Neural progenitor cell (in vitro differentiated cells): ENCODE data around the gene ZBED1.

Experiments
- EZH2 ChIP-seq: fragments of 200-600 bp; sonication (generic); IDR thresholded peaks from 2 replicates; pipeline ENCODE4 v1.6.1; 2017; ENCODE audit warnings: antibody characterized with exemption, mild to moderate bottlenecking, moderate library complexity
- TF ChIP-seq, protein P1 (sequence below): fragments of 200-600 bp; sonication (generic); IDR thresholded peaks from 2 replicates; pipeline ENCODE4 v1.5.1; 2017; ENCODE audit warnings: antibody characterized with exemption, mild to moderate bottlenecking

DNA sequence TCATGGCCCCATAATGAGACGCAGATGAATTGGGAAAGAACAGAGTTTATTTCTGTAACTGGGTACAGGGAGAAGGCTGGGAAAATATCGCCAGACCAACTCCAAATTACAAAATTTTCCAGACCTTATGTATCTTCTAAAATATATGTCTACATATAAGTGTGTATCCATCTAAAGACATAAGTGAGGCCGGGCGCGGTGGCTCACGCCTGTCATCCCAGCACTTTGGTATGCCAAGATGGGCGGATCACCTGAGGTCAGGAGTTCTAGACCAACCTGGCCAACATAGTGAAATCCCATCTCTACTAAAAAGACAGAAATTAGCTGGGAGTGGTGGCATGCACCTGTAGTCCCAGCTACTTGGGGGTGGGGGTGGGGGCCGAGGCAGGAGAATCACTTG, 11.7 kb upstream of the ZBED1 start:
- TF ChIP-seq, protein P1, sequence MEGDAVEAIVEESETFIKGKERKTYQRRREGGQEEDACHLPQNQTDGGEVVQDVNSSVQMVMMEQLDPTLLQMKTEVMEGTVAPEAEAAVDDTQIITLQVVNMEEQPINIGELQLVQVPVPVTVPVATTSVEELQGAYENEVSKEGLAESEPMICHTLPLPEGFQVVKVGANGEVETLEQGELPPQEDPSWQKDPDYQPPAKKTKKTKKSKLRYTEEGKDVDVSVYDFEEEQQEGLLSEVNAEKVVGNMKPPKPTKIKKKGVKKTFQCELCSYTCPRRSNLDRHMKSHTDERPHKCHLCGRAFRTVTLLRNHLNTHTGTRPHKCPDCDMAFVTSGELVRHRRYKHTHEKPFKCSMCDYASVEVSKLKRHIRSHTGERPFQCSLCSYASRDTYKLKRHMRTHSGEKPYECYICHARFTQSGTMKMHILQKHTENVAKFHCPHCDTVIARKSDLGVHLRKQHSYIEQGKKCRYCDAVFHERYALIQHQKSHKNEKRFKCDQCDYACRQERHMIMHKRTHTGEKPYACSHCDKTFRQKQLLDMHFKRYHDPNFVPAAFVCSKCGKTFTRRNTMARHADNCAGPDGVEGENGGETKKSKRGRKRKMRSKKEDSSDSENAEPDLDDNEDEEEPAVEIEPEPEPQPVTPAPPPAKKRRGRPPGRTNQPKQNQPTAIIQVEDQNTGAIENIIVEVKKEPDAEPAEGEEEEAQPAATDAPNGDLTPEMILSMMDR, result no peak
- no peak for TF ChIP-seq EZH2
